Endodermal cell (in vitro differentiated cells): ENCODE data around the gene GAPDH. TPM values are rescaled to one million over a fixed set of nuclear protein-coding genes. Genes with fewer than 3 reads are reported as not detected.

Source experiments
- DNase-seq: peaks from one replicate; pipeline ENCODE4 v3.0.0-alpha.2; 2017
- H3K27ac ChIP-seq: 2 replicates; pipeline ENCODE4 v1.5.1; 2013; ENCODE audit warnings: mild to moderate bottlenecking, low read depth, low read length, moderate library complexity
- H3K27me3 ChIP-seq: 2 replicates; pipeline ENCODE4 v1.6.1; 2013; ENCODE audit warnings: mild to moderate bottlenecking, low read length, moderate library complexity; ENCODE audit not compliant: insufficient read depth, control insufficient read depth, poor library complexity, severe bottlenecking
- H3K36me3 ChIP-seq: 2 replicates; pipeline ENCODE4 v1.7.0; 2013; ENCODE audit warnings: mild to moderate bottlenecking, low read length, moderate library complexity; ENCODE audit not compliant: control insufficient read depth, insufficient read depth
- H3K4me1 ChIP-seq: one replicate; pipeline ENCODE4 v1.7.0; 2013; ENCODE audit warnings: low read length; ENCODE audit not compliant: control insufficient read depth, insufficient read depth
- H3K4me3 ChIP-seq: 2 replicates; pipeline ENCODE4 v1.5.1; 2013; ENCODE audit warnings: mild to moderate bottlenecking, low read length, moderate library complexity
- H3K9ac ChIP-seq: 2 replicates; pipeline ENCODE4 v1.6.1; 2013; ENCODE audit warnings: mild to moderate bottlenecking, low read length, moderate library complexity; ENCODE audit not compliant: poor library complexity, severe bottlenecking; ENCODE audit errors: extremely low read depth
- H3K9me3 ChIP-seq: 2 replicates; pipeline ENCODE4 v1.6.1; 2013; ENCODE audit warnings: mild to moderate bottlenecking, low read length, moderate library complexity; ENCODE audit not compliant: control insufficient read depth
- H3K27ac Mint-ChIP-seq: 2 replicates; pipeline ENCODE4 v1.8.0; 2020; ENCODE audit warnings: mixed read lengths
- H3K27me3 Mint-ChIP-seq: 2 replicates; pipeline ENCODE4 v1.8.0; 2021; ENCODE audit warnings: mild to moderate bottlenecking, mixed read lengths; ENCODE audit not compliant: insufficient read depth
- H3K36me3 Mint-ChIP-seq: 2 replicates; pipeline ENCODE4 v1.8.0; 2020; ENCODE audit warnings: low read depth, mixed read lengths
- H3K4me1 Mint-ChIP-seq: 2 replicates; pipeline ENCODE4 v1.8.0; 2020; ENCODE audit warnings: mixed read lengths
- H3K4me3 Mint-ChIP-seq: 2 replicates; pipeline ENCODE4 v1.8.0; 2020; ENCODE audit warnings: mild to moderate bottlenecking, moderate library complexity, mixed read lengths
- H3K9me3 Mint-ChIP-seq: 2 replicates; pipeline ENCODE4 v1.8.0; 2020; ENCODE audit warnings: mild to moderate bottlenecking, mixed read lengths
- CTCF ChIP-seq: fragments of 200-600 bp; sonication (generic); conservative IDR thresholded peaks from 2 replicates; pipeline ENCODE4 v1.5.0; 2021; ENCODE audit warnings: antibody characterized with exemption, mild to moderate bottlenecking
- WGBS, 2 experiments: methylation state at CpG; one replicate each; pipeline versions ENCODE4 v1.1.5 to v1.1.7; 2013; ENCODE audit warnings: missing lambda C conversion rate in 2 of 2, mixed read lengths in 1 of 2; ENCODE audit not compliant: insufficient coverage in 1 of 2, insufficient read length in 1 of 2; 5-methylcytosine and 5-hydroxymethylcytosine counted together
- total RNA-seq, 2 donors: library from RNA; stranded (reverse); fragmentation: NEBNext Ultra II Directional in 1 of 2; extraction: Animal tissue kit (Norgen Biotek cat#: 25700) in 1 of 2; gene quantifications; 2 replicates in 1 of 2; 3 replicates in 1 of 2; pipeline ENCODE4 v1.2.1, GENCODE V29; 2021

The GAPDH gene
- total RNA-seq, 2 donors from 2014 or later, result 2,848 to 5,273 TPM

DNA sequence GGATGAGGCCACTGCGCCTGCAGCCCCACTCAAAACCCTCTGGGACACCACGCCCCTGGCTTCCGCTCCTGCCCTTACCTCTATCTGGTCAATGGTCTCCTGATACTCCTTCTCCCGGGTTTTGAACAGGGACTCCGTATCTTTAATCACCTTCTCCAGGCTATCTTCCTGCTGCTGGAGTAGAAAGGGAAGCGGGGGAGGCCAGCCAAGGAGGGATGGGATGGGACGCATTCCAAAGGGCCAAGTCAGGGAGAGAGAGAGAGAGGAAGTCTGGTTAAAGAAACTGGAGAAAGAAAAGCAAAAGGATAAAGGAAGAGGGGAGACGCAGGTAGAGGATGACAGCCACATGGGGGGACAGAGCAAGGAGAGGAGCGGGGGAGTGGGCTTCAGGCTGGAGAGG is 13.7 kb downstream of the GAPDH start:
- peaks cover 66% of the 10 kb centered on the region for H3K36me3 Mint-ChIP-seq
- no peak for DNase-seq
- no peak overlapping the region for H3K4me3 Mint-ChIP-seq
- WGBS, 2 experiments, result 83 to 92% methylated on average over 7 to 9 of the region's 9 CpGs
- H3K27ac Mint-ChIP-seq, result peak overlapping the region; percentile 6
- no peak overlapping the region for H3K4me3 ChIP-seq
- peaks cover 4% of the 10 kb centered on the region for H3K4me1 ChIP-seq
- H3K4me1 Mint-ChIP-seq, result peaks cover 12% of the 10 kb centered on the region
- H3K27me3 ChIP-seq, result no peaks in the 10 kb centered on the region
- H3K27ac ChIP-seq, result no peak overlapping the region
- peaks cover 62% of the 10 kb centered on the region for H3K36me3 ChIP-seq
- no peak for TF ChIP-seq CTCF
- H3K9ac ChIP-seq, result no peak overlapping the region
- H3K9me3 Mint-ChIP-seq, result peaks cover 2% of the 10 kb centered on the region
- no peaks in the 10 kb centered on the region for H3K27me3 Mint-ChIP-seq
- H3K9me3 ChIP-seq, result no peaks in the 10 kb centered on the region

- H3K9me3 Mint-ChIP-seq, result no peaks in the 10 kb centered on the region
- WGBS, 2 experiments, result 91 to 94% methylated on average over 17 to 26 of the region's 26 CpGs
- no peak for DNase-seq
- TF ChIP-seq CTCF, result no peak
- no peak overlapping the region for H3K27ac ChIP-seq
- peaks cover 4% of the 10 kb centered on the region for H3K4me1 ChIP-seq
- no peak overlapping the region for H3K4me3 Mint-ChIP-seq
- H3K27me3 Mint-ChIP-seq, result no peaks in the 10 kb centered on the region
- peaks cover 65% of the 10 kb centered on the region for H3K36me3 ChIP-seq
- H3K27ac Mint-ChIP-seq, result no peak overlapping the region
- H3K27me3 ChIP-seq, result no peaks in the 10 kb centered on the region
- H3K9ac ChIP-seq, result no peak overlapping the region
- H3K4me1 Mint-ChIP-seq, result peaks cover 17% of the 10 kb centered on the region
- peaks cover 61% of the 10 kb centered on the region for H3K36me3 Mint-ChIP-seq
- H3K9me3 ChIP-seq, result no peaks in the 10 kb centered on the region
- no peak overlapping the region for H3K4me3 ChIP-seq
Measured at GRCh38 chr12:6548556-6548955, 14.2 kb downstream of the GAPDH start.

GRCh38 chr12:6548966-6549683 is 14.8 kb downstream of the GAPDH start:
- Mint-ChIP-seq H3K4me1 (peaks cover 22% of the 10 kb centered on the region), H3K27me3 (no peaks in the 10 kb centered on the region), H3K9me3 (no peaks in the 10 kb centered on the region), H3K27ac (peak overlapping the region; percentile 1), H3K36me3 (peaks cover 59% of the 10 kb centered on the region), H3K4me3 (no peak overlapping the region)
- peaks cover 64% of the 10 kb centered on the region for H3K36me3 ChIP-seq
- DNase-seq, result no peak
- peaks cover 4% of the 10 kb centered on the region for H3K4me1 ChIP-seq
- no peak overlapping the region for H3K27ac ChIP-seq
- H3K9ac ChIP-seq, result no peak overlapping the region
- no peaks in the 10 kb centered on the region for H3K27me3 ChIP-seq
- H3K9me3 ChIP-seq, result no peaks in the 10 kb centered on the region
- no peak overlapping the region for H3K4me3 ChIP-seq
- TF ChIP-seq CTCF, result no peak
- 86 to 93% methylated on average over 14 to 15 of the region's 15 CpGs for WGBS, 2 experiments
